OCI-LY1 (cell line): ENCODE measurements around the gene BCL10.

ENCODE experiments used
- EZH2 ChIP-seq: fragments of 200-600 bp; sonication (generic), shearing (Covaris generic); IDR thresholded peaks from 2 replicates; pipeline ENCODE4 v1.8.0; 2017; ENCODE audit warnings: borderline replicate concordance, mixed run types, mild to moderate bottlenecking, antibody characterized with exemption, low read length, moderate library complexity, mixed read lengths
- TF ChIP-seq, protein P1 (sequence below): fragments of 200-600 bp; sonication (generic), shearing (Covaris generic); IDR thresholded peaks from 2 replicates; pipeline ENCODE4 v1.5.1; 2017; ENCODE audit warnings: mild to moderate bottlenecking, antibody characterized with exemption, low read length, moderate library complexity, mixed read lengths

DNA sequence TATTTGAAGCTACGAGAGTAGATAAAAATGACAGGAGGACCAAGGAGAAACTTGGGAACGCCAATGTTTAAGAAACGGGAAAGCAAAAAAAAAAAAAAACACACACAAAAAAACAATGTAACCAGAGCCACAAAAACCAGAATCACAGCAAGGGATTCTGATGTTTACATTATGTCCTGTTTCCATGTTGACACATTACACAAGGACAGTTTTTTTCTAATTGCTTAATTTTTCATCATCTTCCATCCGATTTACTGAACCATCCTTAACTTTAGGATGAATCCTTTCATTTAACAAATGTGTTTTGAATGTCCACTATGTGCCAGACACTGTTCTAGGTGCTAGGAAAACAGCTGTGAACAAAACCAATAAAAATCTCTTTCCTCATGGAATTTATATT, 1.4 kb upstream of the BCL10 start:
- TF ChIP-seq, protein P1, sequence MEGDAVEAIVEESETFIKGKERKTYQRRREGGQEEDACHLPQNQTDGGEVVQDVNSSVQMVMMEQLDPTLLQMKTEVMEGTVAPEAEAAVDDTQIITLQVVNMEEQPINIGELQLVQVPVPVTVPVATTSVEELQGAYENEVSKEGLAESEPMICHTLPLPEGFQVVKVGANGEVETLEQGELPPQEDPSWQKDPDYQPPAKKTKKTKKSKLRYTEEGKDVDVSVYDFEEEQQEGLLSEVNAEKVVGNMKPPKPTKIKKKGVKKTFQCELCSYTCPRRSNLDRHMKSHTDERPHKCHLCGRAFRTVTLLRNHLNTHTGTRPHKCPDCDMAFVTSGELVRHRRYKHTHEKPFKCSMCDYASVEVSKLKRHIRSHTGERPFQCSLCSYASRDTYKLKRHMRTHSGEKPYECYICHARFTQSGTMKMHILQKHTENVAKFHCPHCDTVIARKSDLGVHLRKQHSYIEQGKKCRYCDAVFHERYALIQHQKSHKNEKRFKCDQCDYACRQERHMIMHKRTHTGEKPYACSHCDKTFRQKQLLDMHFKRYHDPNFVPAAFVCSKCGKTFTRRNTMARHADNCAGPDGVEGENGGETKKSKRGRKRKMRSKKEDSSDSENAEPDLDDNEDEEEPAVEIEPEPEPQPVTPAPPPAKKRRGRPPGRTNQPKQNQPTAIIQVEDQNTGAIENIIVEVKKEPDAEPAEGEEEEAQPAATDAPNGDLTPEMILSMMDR, result no peak
- no peak for TF ChIP-seq EZH2
